HepG2 (cell line): ENCODE data around the gene RFX2. TPM values are rescaled to one million over a fixed set of nuclear protein-coding genes. Genes with fewer than 3 reads are reported as not detected.

Experiments
- ARNT ChIP-seq: fragments of 450-650 bp; IDR thresholded peaks from 2 replicates; pipeline ENCODE4 v1.6.1; 2017
- CEBPG ChIP-seq: IDR thresholded peaks from 2 replicates; pipeline ENCODE4 v1.6.1; 2016
- CHD4 ChIP-seq: fragments of 200-600 bp; sonication (generic); IDR thresholded peaks from 2 replicates; pipeline ENCODE4 v1.7.0; 2017; ENCODE audit warnings: mild to moderate bottlenecking, low read length, borderline replicate concordance
- FOXO1 ChIP-seq: sonication (generic); formaldehyde crosslinking; IDR thresholded peaks from 2 replicates; pipeline ENCODE4 v1.4.0; 2020; ENCODE audit warnings: missing genetic modification reagents
- GABPB1 ChIP-seq: IDR thresholded peaks from 2 replicates; pipeline ENCODE4 v1.6.1; 2016; ENCODE audit warnings: mild to moderate bottlenecking, missing genetic modification reagents, moderate library complexity, missing compliant biosample characterization
- JUNB ChIP-seq: sonication (generic); formaldehyde crosslinking; IDR thresholded peaks from 2 replicates; pipeline ENCODE4 v1.8.0; 2022; ENCODE audit warnings: missing genetic modification reagents, mild to moderate bottlenecking, borderline replicate concordance
- KAT2B ChIP-seq: fragments of 150-350 bp; IDR thresholded peaks from 2 replicates; pipeline ENCODE4 v1.6.1; 2014; ENCODE audit warnings: low read depth, low read length, borderline replicate concordance
- KLF13 ChIP-seq: sonication (generic); formaldehyde crosslinking; IDR thresholded peaks from 2 replicates; pipeline ENCODE4 v1.4.0; 2020; ENCODE audit warnings: mild to moderate bottlenecking, missing genetic modification reagents
- MATR3 ChIP-seq: sonication (generic); formaldehyde crosslinking; IDR thresholded peaks from 2 replicates; pipeline ENCODE4 v1.4.0; 2020; ENCODE audit warnings: missing genetic modification reagents
- MAZ ChIP-seq, 2 experiments: sonication (generic) in 1 of 2; formaldehyde crosslinking in 1 of 2; IDR thresholded peaks; 2 replicates each; pipeline versions ENCODE4 v1.5.0 to v1.6.1; 2012 to 2020; ENCODE audit warnings: low read depth in 2 of 2, mild to moderate bottlenecking in 2 of 2, borderline replicate concordance in 1 of 2, improper control_type of control experiment in 1 of 2, low read length in 1 of 2, missing genetic modification reagents in 1 of 2, moderate library complexity in 1 of 2
- MTA3 ChIP-seq: sonication (generic); formaldehyde crosslinking; IDR thresholded peaks from 2 replicates; pipeline ENCODE4 v1.4.0; 2020; ENCODE audit warnings: missing genetic modification reagents
- MXI1 ChIP-seq: IDR thresholded peaks from 3 replicates; pipeline ENCODE4 v1.6.1; 2012; ENCODE audit warnings: low read depth, low read length, inconsistent platforms, borderline replicate concordance
- NCOA1 ChIP-seq: sonication (generic); formaldehyde crosslinking; IDR thresholded peaks from 2 replicates; pipeline ENCODE4 v1.9.0; 2021; ENCODE audit warnings: missing genetic modification reagents
- NKX3-1 ChIP-seq: sonication (generic); formaldehyde crosslinking; IDR thresholded peaks from 2 replicates; pipeline ENCODE4 v1.5.0; 2020; ENCODE audit warnings: missing genetic modification reagents
- PHF5A ChIP-seq: IDR thresholded peaks from one replicate; pipeline ENCODE4 v1.6.1; 2018; ENCODE audit warnings: low read depth, missing genetic modification reagents; ENCODE audit not compliant: unreplicated experiment
- POLR2AphosphoS5 ChIP-seq: IDR thresholded peaks from 2 replicates; pipeline ENCODE4 v1.6.1; 2012; ENCODE audit warnings: low read depth, low read length
- REPIN1 ChIP-seq: sonication (generic); formaldehyde crosslinking; IDR thresholded peaks from 2 replicates; pipeline ENCODE4 v1.8.0; 2022; ENCODE audit warnings: missing genetic modification reagents, low read depth, mild to moderate bottlenecking, borderline replicate concordance
- SIN3A ChIP-seq: IDR thresholded peaks from 2 replicates; pipeline ENCODE4 v1.6.1; 2011; ENCODE audit warnings: low read depth, mild to moderate bottlenecking, control low read depth, low read length, borderline replicate concordance
- ZFP36L2 ChIP-seq: sonication (generic); formaldehyde crosslinking; IDR thresholded peaks from 2 replicates; pipeline ENCODE4 v1.4.0; 2020; ENCODE audit warnings: missing genetic modification reagents
- ZFP82 ChIP-seq: sonication (generic); formaldehyde crosslinking; IDR thresholded peaks from 2 replicates; pipeline ENCODE4 v1.5.1; 2020; ENCODE audit warnings: mild to moderate bottlenecking, missing genetic modification reagents, borderline replicate concordance
- ZNF12 ChIP-seq: sonication (generic); formaldehyde crosslinking; IDR thresholded peaks from 2 replicates; pipeline ENCODE4 v1.5.0; 2020; ENCODE audit warnings: missing genetic modification reagents
- ZNF350 ChIP-seq: sonication (generic); formaldehyde crosslinking; IDR thresholded peaks from 2 replicates; pipeline ENCODE4 v1.4.0; 2020; ENCODE audit warnings: mild to moderate bottlenecking, low read depth, missing genetic modification reagents, borderline replicate concordance
- ZNF468 ChIP-seq: sonication (generic); formaldehyde crosslinking; IDR thresholded peaks from 2 replicates; pipeline ENCODE4 v1.8.0; 2022; ENCODE audit warnings: mild to moderate bottlenecking, moderate library complexity, missing genetic modification reagents
- ZNF678 ChIP-seq: sonication (generic); formaldehyde crosslinking; IDR thresholded peaks from 2 replicates; pipeline ENCODE4 v1.4.0; 2020; ENCODE audit warnings: mild to moderate bottlenecking, missing genetic modification reagents
- ZNF792 ChIP-seq: IDR thresholded peaks from 2 replicates; pipeline ENCODE4 v1.6.1; 2016
- ZNF850 ChIP-seq: sonication (generic); formaldehyde crosslinking; conservative IDR thresholded peaks from 2 replicates; pipeline ENCODE4 v1.9.0; 2021; ENCODE audit warnings: mild to moderate bottlenecking, missing genetic modification reagents
- polyA plus RNA-seq, 8 experiments: library from polyadenylated mRNA; depleted of rRNA in 3 of 8; stranded (reverse) in 7 of 8; unstranded in 1 of 8; fragments of >200 nt; fragmentation: Illumina TruSeq in 4 of 8; extraction: Trizol in 4 of 8; gene quantifications; 2 replicates each; pipeline versions ENCODE4 v1.2.1 to v1.2.3, GENCODE V29; 2011 to 2016; ENCODE audit warnings: low read depth in 4 of 8, missing spikeins in 1 of 8, mixed read lengths in 1 of 8; ENCODE audit not compliant: insufficient read depth in 1 of 8
- total RNA-seq, 5 experiments: library from RNA; depleted of rRNA; stranded (reverse); fragments of >200 nt; fragmentation: Illumina TruSeq; extraction: Trizol; gene quantifications; 2 replicates each; pipeline ENCODE4 v1.2.3, GENCODE V29; 2016; ENCODE audit warnings: low read depth in 1 of 5
- TF ChIP-seq, protein P1 (sequence below): sonication (generic); formaldehyde crosslinking; IDR thresholded peaks from 2 replicates; pipeline ENCODE4 v1.8.0; 2022; ENCODE audit warnings: missing genetic modification reagents, mild to moderate bottlenecking, borderline replicate concordance
- TF ChIP-seq, protein P2 (sequence below): sonication (generic); formaldehyde crosslinking; IDR thresholded peaks from 2 replicates; pipeline ENCODE4 v1.5.0; 2020; ENCODE audit warnings: missing genetic modification reagents
- TF ChIP-seq, protein P3 (sequence below): sonication (generic); formaldehyde crosslinking; IDR thresholded peaks from 2 replicates; pipeline ENCODE4 v1.8.0; 2022; ENCODE audit warnings: mild to moderate bottlenecking, missing genetic modification reagents
- TF ChIP-seq, protein P4 (sequence below): IDR thresholded peaks from 2 replicates; pipeline ENCODE4 v1.6.1; 2012; ENCODE audit warnings: inconsistent platforms

The RFX2 gene
- total and polyA plus RNA-seq, 2 of the 13 experiments (the other 11 are each of a cell fraction or from before 2014, with no cell fraction given), result 2.8 to 3.3 TPM

DNA sequence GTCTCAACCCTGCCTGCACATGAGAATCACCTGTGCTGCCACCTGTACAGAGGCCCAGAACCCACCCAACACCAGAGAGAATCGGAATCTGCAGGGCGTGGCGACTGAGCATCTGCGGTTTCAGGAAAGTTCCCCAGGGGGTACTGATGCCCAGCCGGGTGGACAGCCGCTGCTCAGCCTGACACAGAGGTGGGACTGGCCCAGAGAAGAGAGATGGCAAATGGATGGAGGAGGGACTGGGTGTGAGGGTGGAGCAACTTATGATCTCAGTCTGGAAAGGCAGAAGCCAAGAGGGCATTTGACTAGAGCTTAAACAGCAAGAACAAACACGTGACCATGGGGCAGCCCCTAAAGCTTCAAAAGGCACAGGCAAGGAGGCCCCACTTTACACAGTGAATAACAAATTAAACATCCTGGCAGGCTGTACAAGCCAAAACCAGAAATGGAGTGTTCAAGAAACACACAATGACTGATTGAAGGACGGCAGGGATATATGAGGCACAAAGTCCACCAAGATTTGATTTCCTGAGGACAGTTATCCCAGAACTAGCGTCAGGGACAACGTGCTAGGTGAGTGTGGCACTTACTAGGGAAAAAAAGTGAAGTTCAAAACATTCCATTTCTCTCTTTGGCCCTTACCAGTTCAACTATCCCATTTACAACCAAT is 135.4 kb downstream of the RFX2 start (continued):
- TF ChIP-seq PHF5A (CRISPR knock-in tag) (peak; percentile 78), KLF13 (no peak), POLR2AphosphoS5 (no peak), SIN3A (peak; percentile 60; the same call in 1 of the 2 replicates), MATR3 (CRISPR knock-in tag) (no peak), REPIN1 (CRISPR knock-in tag) (0 out of 2 replicates have a peak, but pooled peaks have one; percentile 25), GABPB1 (no peak; the same call in 1 of the 2 replicates), ZNF850 (CRISPR knock-in tag) (no peak), ZNF678 (CRISPR knock-in tag) (no peak), CHD4 (no peak), NKX3-1 (no peak), CEBPG (CRISPR knock-in tag) (peak; percentile 54), ZFP82 (no peak), FOXO1 (peak; percentile 60; the same call in 1 of the 2 replicates), ZFP36L2 (CRISPR knock-in tag) (no peak), ARNT (no peak), NCOA1 (CRISPR knock-in tag) (no peak), JUNB (CRISPR knock-in tag) (no peak), MXI1 (peak; percentile 52; the same call in 1 of the 3 replicates), ZNF792 (no peak), ZNF468 (CRISPR knock-in tag) (no peak), MTA3 (CRISPR knock-in tag) (no peak), ZNF350 (CRISPR knock-in tag) (peak; percentile 70; the same call in 1 of the 2 replicates), KAT2B (no peak), MAZ (IDR thresholded peaks at IDR 0.05; ENCODE audit: borderline replicate concordance, low read depth, low read length) (no peak), MAZ (CRISPR knock-in tag; IDR thresholded peaks at IDR 0.05; ENCODE audit: low read depth) (no peak), ZNF12 (no peak)
- TF ChIP-seq, protein P1, sequence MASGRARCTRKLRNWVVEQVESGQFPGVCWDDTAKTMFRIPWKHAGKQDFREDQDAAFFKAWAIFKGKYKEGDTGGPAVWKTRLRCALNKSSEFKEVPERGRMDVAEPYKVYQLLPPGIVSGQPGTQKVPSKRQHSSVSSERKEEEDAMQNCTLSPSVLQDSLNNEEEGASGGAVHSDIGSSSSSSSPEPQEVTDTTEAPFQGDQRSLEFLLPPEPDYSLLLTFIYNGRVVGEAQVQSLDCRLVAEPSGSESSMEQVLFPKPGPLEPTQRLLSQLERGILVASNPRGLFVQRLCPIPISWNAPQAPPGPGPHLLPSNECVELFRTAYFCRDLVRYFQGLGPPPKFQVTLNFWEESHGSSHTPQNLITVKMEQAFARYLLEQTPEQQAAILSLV (CRISPR knock-in tag), result no peak
- TF ChIP-seq, protein P2, sequence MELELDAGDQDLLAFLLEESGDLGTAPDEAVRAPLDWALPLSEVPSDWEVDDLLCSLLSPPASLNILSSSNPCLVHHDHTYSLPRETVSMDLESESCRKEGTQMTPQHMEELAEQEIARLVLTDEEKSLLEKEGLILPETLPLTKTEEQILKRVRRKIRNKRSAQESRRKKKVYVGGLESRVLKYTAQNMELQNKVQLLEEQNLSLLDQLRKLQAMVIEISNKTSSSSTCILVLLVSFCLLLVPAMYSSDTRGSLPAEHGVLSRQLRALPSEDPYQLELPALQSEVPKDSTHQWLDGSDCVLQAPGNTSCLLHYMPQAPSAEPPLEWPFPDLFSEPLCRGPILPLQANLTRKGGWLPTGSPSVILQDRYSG, result 0 out of 2 replicates have a peak, but pooled peaks have one; percentile 36
- TF ChIP-seq, protein P3, sequence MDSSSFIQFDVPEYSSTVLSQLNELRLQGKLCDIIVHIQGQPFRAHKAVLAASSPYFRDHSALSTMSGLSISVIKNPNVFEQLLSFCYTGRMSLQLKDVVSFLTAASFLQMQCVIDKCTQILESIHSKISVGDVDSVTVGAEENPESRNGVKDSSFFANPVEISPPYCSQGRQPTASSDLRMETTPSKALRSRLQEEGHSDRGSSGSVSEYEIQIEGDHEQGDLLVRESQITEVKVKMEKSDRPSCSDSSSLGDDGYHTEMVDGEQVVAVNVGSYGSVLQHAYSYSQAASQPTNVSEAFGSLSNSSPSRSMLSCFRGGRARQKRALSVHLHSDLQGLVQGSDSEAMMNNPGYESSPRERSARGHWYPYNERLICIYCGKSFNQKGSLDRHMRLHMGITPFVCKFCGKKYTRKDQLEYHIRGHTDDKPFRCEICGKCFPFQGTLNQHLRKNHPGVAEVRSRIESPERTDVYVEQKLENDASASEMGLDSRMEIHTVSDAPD (CRISPR knock-in tag), result no peak
- TF ChIP-seq, protein P4, sequence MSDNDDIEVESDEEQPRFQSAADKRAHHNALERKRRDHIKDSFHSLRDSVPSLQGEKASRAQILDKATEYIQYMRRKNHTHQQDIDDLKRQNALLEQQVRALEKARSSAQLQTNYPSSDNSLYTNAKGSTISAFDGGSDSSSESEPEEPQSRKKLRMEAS, result peak; percentile 64
